CD4-positive, alpha-beta T cell treated with Interleukin-2 at 100 ng/mL for 4 hours (primary cell): Measurements from ENCODE around the gene SLC44A5.

Source experiments
- DNase-seq: peaks from one replicate; pipeline ENCODE4 v3.0.0-alpha.2; 2020; ENCODE audit warnings: low spot score

Gene SLC44A5

GRCh38 chr1:75588779-75589475 is 22.0 kb downstream of the SLC44A5 start:
- no peak for DNase-seq

- DNase-seq = no peak
Measured at GRCh38 chr1:75587692-75588091, 23.2 kb downstream of the SLC44A5 start.

- no peak for DNase-seq
Measured at GRCh38 chr1:75583282-75583681, 27.6 kb downstream of the SLC44A5 start.

- no peak for DNase-seq
Measured at GRCh38 chr1:75582725-75583261, 28.1 kb downstream of the SLC44A5 start.

GRCh38 chr1:75579046-75579445 is 31.9 kb downstream of the SLC44A5 start:
- DNase-seq = no peak

GRCh38 chr1:75575837-75576236 is 35.1 kb downstream of the SLC44A5 start:
- no peak for DNase-seq

- no peak for DNase-seq
Measured at GRCh38 chr1:75567191-75567590, 43.7 kb downstream of the SLC44A5 start.

GRCh38 chr1:75559800-75560199 is 51.1 kb downstream of the SLC44A5 start:
- no peak for DNase-seq

- no peak for DNase-seq
Measured at GRCh38 chr1:75559136-75559535, 51.8 kb downstream of the SLC44A5 start.

GRCh38 chr1:75554870-75555269 is 56.0 kb downstream of the SLC44A5 start:
- no peak for DNase-seq

GRCh38 chr1:75554181-75554580 is 56.7 kb downstream of the SLC44A5 start:
- no peak for DNase-seq

- no peak for DNase-seq
Measured at GRCh38 chr1:75550559-75550958, 60.4 kb downstream of the SLC44A5 start.

- no peak for DNase-seq
Measured at GRCh38 chr1:75548721-75549480, 62.0 kb downstream of the SLC44A5 start.

GRCh38 chr1:75543705-75544104 is 67.2 kb downstream of the SLC44A5 start:
- DNase-seq = no peak

GRCh38 chr1:75542818-75543570 is 67.9 kb downstream of the SLC44A5 start:
- DNase-seq = no peak

- DNase-seq = no peak
Measured at GRCh38 chr1:75539230-75540116, 71.4 kb downstream of the SLC44A5 start.

- DNase-seq = no peak
Measured at GRCh38 chr1:75533085-75533484, 77.8 kb downstream of the SLC44A5 start.

GRCh38 chr1:75531570-75531969 is 79.3 kb downstream of the SLC44A5 start:
- no peak for DNase-seq

GRCh38 chr1:75529488-75529887 is 81.4 kb downstream of the SLC44A5 start:
- no peak for DNase-seq

- DNase-seq = no peak
Measured at GRCh38 chr1:75528001-75528400, 82.9 kb downstream of the SLC44A5 start.

- DNase-seq = no peak
Measured at GRCh38 chr1:75522389-75522788, 88.5 kb downstream of the SLC44A5 start.

GRCh38 chr1:75521658-75522057 is 89.3 kb downstream of the SLC44A5 start:
- no peak for DNase-seq
